Measurements from ENCODE around the gene ERRFI1. TPM values are rescaled to one million over a fixed set of nuclear protein-coding genes. Genes with fewer than 3 reads are reported as not detected.
"Not testable (repeated sequence)": the region's sequence is repeated elsewhere in the genome, so short reads cannot be mapped to it uniquely, and the experiment has no call there.

The ERRFI1 gene
- total RNA-seq, 1 experiment from 2014 or later, result 44.6 TPM

- TF ChIP-seq ZSCAN18 (CRISPR knock-in tag; IDR thresholded peaks at IDR 0.05), result no peak
Measured at GRCh38 chr1:8073112-8073855, 47.2 kb upstream of the ERRFI1 start (continued).

GRCh38 chr1:8070381-8070811, 44.3 kb upstream of the ERRFI1 start:
- ChIA-PET CTCF (no interaction called here), POLR2A (no interaction called here)
- H3K4me3 Mint-ChIP-seq, result no peak overlapping the region; the same call in 1 of the 2 replicates
- TF ChIP-seq SP1 (CRISPR knock-in tag; conservative IDR thresholded peaks at IDR 0.05) (no peak), MAX (CRISPR knock-in tag; IDR thresholded peaks at IDR 0.05) (no peak), TEAD1 (CRISPR knock-in tag; IDR thresholded peaks at IDR 0.05) (no peak), NR3C1 (CRISPR knock-in tag; conservative IDR thresholded peaks at IDR 0.05; ENCODE audit: low read depth) (no peak), AFF4 (CRISPR knock-in tag; IDR thresholded peaks at IDR 0.05; ENCODE audit: borderline replicate concordance) (no peak), ATF1 (CRISPR knock-in tag; IDR thresholded peaks at IDR 0.05) (no peak)
- DNase-seq (ENCODE audit: low spot score) (no peak), ATAC-seq (peak; percentile 20; the same call in 1 of the 2 replicates)
- H3K9me3 Mint-ChIP-seq, result peaks cover 10% of the 10 kb centered on the region
- peaks cover 11% of the 10 kb centered on the region for H3K4me1 Mint-ChIP-seq
- peak overlapping the region; percentile 26 for H3K27ac Mint-ChIP-seq
- no peaks in the 10 kb centered on the region for H3K36me3 Mint-ChIP-seq
- H3K27me3 Mint-ChIP-seq (ENCODE audit: low read depth), result no peaks in the 10 kb centered on the region; the same call in 1 of the 2 replicates

GRCh38 chr1:8069614-8070320, 43.7 kb upstream of the ERRFI1 start:
- Mint-ChIP-seq H3K9me3 (peaks cover 14% of the 10 kb centered on the region), H3K4me1 (peaks cover 10% of the 10 kb centered on the region)
- H3K27me3 Mint-ChIP-seq (ENCODE audit: low read depth); CTCF ChIA-PET; ATAC-seq; DNase-seq (ENCODE audit: low spot score); POLR2A ChIA-PET; H3K36me3 Mint-ChIP-seq; H3K4me3 Mint-ChIP-seq; H3K27ac Mint-ChIP-seq: not testable (repeated sequence)

- ChIA-PET CTCF (no interaction called here), POLR2A (no interaction called here)
- DNase-seq (ENCODE audit: low spot score) (no peak), ATAC-seq (no peak)
- Mint-ChIP-seq H3K4me1 (peaks cover 3% of the 10 kb centered on the region), H3K27me3 (ENCODE audit: low read depth) (no peaks in the 10 kb centered on the region; the same call in 1 of the 2 replicates), H3K4me3 (no peak overlapping the region), H3K9me3 (peaks cover 14% of the 10 kb centered on the region), H3K36me3 (peaks cover 4% of the 10 kb centered on the region; the same call in 1 of the 2 replicates), H3K27ac (no peak overlapping the region)
- TF ChIP-seq NFE2L1 (CRISPR knock-in tag; IDR thresholded peaks at IDR 0.05), result no peak
- TF ChIP-seq IRF1 (CRISPR knock-in tag; IDR thresholded peaks at IDR 0.05), result no peak
- no peak for TF ChIP-seq ETV6 (CRISPR knock-in tag; IDR thresholded peaks at IDR 0.05)
- TF ChIP-seq ZMAT4 (CRISPR knock-in tag; IDR thresholded peaks at IDR 0.05), result no peak
- TF ChIP-seq OVOL2 (CRISPR knock-in tag; IDR thresholded peaks at IDR 0.05; ENCODE audit: borderline replicate concordance), result no peak
- TF ChIP-seq ZNF138 (CRISPR knock-in tag; conservative IDR thresholded peaks at IDR 0.05), result no peak
- TF ChIP-seq MXD4 (CRISPR knock-in tag; IDR thresholded peaks at IDR 0.05; ENCODE audit: borderline replicate concordance), result no peak
- TF ChIP-seq NR3C1 (CRISPR knock-in tag; conservative IDR thresholded peaks at IDR 0.05; ENCODE audit: low read depth), result no peak
Measured at GRCh38 chr1:8065369-8065768, 39.3 kb upstream of the ERRFI1 start.

Data from WTC11 (cell line).